Measurements from ENCODE around the gene ZSWIM3. TPM values are rescaled to one million over a fixed set of nuclear protein-coding genes. Genes with fewer than 3 reads are reported as not detected.

Gene ZSWIM3
- total and polyA plus RNA-seq, 2 of the 8 experiments (the other 6 are each of a cell fraction or from before 2014, with no cell fraction given): 5.5 to 6.9 TPM

DNA sequence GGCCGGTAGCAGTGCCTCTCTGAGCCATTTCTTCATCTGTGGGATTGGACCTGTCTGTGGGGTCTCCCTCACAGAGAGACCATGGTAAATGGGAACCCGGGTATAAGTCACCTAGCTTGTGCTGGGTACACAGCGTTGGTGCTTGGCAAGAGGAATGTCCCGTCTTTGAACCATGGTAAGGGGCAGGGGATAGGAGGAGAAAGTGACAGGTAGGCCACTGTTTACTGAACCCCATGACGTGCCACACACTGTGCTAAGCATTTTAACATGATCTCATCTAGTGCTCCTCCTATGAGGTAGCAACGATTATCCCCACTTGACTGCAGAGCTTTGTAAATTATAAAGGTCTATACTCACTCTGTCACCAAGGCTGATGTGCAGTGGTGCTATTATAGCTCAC is 29.7 kb upstream of the ZSWIM3 start:
- no peak overlapping the region for H2BK15ac ChIP-seq (ENCODE audit: low read length)
- no peak overlapping the region for H2BK120ac ChIP-seq (replicated peaks; ENCODE audit: low read depth, low read length)
- H3K27me3 ChIP-seq (replicated peaks in 1 of 4; ENCODE audit: control insufficient read depth in 3 of 4, extremely low read depth in 1 of 4, insufficient read depth in 3 of 4, low read length in 3 of 4): peaks cover 0 to 12% (median 10%) of the 10 kb centered on the region in 4 experiments; a peak in 4 of 7 replicates
- H4K20me1 ChIP-seq (replicated peaks in 1 of 2; ENCODE audit: control insufficient read depth in 1 of 2, insufficient read depth in 2 of 2, low read length in 2 of 2): no peaks in the 10 kb centered on the region
- ChIA-PET POLR2A (ENCODE audit: partially characterized antibody) (interaction anchor here (1.0 to 11.0 kb wide), 4 partner anchors 13 to 63 kb away, joined by 3 to 96 read pairs (median 4); partner anchors contain the start of gene UBE2C), CTCF (ENCODE audit: partially characterized antibody) (interaction anchor here (1.3 to 2.0 kb wide), 3 partner anchors 12 to 83 kb away, joined by 4 to 5 read pairs (median 5); partner anchors contain the start of gene NEURL2)
- no peak overlapping the region for H3K18ac ChIP-seq (ENCODE audit: extremely low read depth, low read length)
- peaks cover 0 to 12% (median 5%) of the 10 kb centered on the region in 4 experiments; a peak in 6 of 7 replicates for H3K4me1 ChIP-seq (replicated peaks in 1 of 4; ENCODE audit: control insufficient read depth in 3 of 4, insufficient read depth in 4 of 4, low read length in 3 of 4)
- H3K14ac ChIP-seq (ENCODE audit: insufficient read length): no peak overlapping the region
- no peak for FAIRE-seq
- H4K8ac ChIP-seq (ENCODE audit: extremely low read depth, insufficient read depth, low read length): no peak overlapping the region
- H3K9ac ChIP-seq (replicated peaks in 1 of 4; ENCODE audit: extremely low read depth in 1 of 4, low read depth in 3 of 4, low read length in 3 of 4): no peak overlapping the region
- no peaks in the 10 kb centered on the region; a peak in 1 of 8 replicates for H3K36me3 ChIP-seq (ENCODE audit: control insufficient read depth in 2 of 4, insufficient read depth in 4 of 4, low read length in 3 of 4)
- H2AK5ac ChIP-seq (ENCODE audit: low read depth, low read length): no peak overlapping the region
- no peaks in the 10 kb centered on the region for H3K79me2 ChIP-seq (ENCODE audit: control insufficient read depth in 1 of 2, insufficient read depth in 2 of 2, low read length in 2 of 2)
- no peak overlapping the region for H3K4ac ChIP-seq (replicated peaks; ENCODE audit: insufficient read length, low read depth, low read length)
- no peak overlapping the region for H2BK5ac ChIP-seq (ENCODE audit: low read depth, low read length)
- H3K56ac ChIP-seq (replicated peaks; ENCODE audit: insufficient read length, low read depth, low read length): no peak overlapping the region
- no peak overlapping the region for H3K4me3 ChIP-seq (ENCODE audit: extremely low read depth in 1 of 4, insufficient read depth in 2 of 4, low read depth in 3 of 4, low read length in 4 of 4)
- peak overlapping the region; percentile 62; the same call in 1 of the 2 replicates for H2BK20ac ChIP-seq (ENCODE audit: low read length)
- H4K5ac ChIP-seq (ENCODE audit: insufficient read length, low read depth, low read length): no peak overlapping the region
- no peaks in the 10 kb centered on the region for H3K9me3 ChIP-seq (ENCODE audit: insufficient read depth in 2 of 2, low read depth in 1 of 2, low read length in 1 of 2)
- H4K91ac ChIP-seq (replicated peaks; ENCODE audit: insufficient read length, low read length): peak overlapping the region; percentile 36
- 85% methylated on average over 6 of the region's 6 CpGs; no CpG with 5 or more reads in 1 of the 2 experiments for WGBS, 2 experiments (ENCODE audit: extremely low coverage in 1 of 2, insufficient coverage in 1 of 2, insufficient read length in 1 of 2, insufficient replicate concordance in 2 of 2, low coverage in 1 of 2, low lambda C conversion rate in 2 of 2, missing lambda C conversion rate in 1 of 2)
- DNase-seq (ENCODE audit: low read depth in 1 of 2, low spot score in 2 of 2): no peak
- no peaks in the 10 kb centered on the region for H3K79me1 ChIP-seq (ENCODE audit: low read depth, low read length)
- no peak overlapping the region for H3K27ac ChIP-seq (ENCODE audit: low read depth, low read length)
- H3K4me2 ChIP-seq (ENCODE audit: insufficient read depth in 1 of 2, low read depth in 2 of 2, low read length in 2 of 2): no peak overlapping the region
- 0 out of 2 replicates have a peak overlapping the region, but pooled peaks have one; percentile 19 for H2BK12ac ChIP-seq (ENCODE audit: low read depth, low read length)
- no peak overlapping the region for H2AFZ ChIP-seq (ENCODE audit: low read length)
- no peak overlapping the region for H3K23ac ChIP-seq (ENCODE audit: insufficient read length)
- peaks cover 2% of the 10 kb centered on the region; the same call in 1 of the 2 replicates for H3K23me2 ChIP-seq (ENCODE audit: low read depth, low read length)
- TF ChIP-seq SIN3A (conservative IDR thresholded peaks at IDR 0.05 in 1 of 2, IDR thresholded peaks at IDR 0.05 in 1 of 2; ENCODE audit: low read depth in 1 of 2, low read length in 2 of 2): no peak
- no peak for TF ChIP-seq POLR2A (IDR thresholded peaks at IDR 0.05; ENCODE audit: control extremely low read depth in 1 of 2, low read depth in 2 of 2, low read length in 2 of 2)
- TF ChIP-seq, protein P1, sequence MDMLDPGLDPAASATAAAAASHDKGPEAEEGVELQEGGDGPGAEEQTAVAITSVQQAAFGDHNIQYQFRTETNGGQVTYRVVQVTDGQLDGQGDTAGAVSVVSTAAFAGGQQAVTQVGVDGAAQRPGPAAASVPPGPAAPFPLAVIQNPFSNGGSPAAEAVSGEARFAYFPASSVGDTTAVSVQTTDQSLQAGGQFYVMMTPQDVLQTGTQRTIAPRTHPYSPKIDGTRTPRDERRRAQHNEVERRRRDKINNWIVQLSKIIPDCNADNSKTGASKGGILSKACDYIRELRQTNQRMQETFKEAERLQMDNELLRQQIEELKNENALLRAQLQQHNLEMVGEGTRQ (IDR thresholded peaks at IDR 0.05; ENCODE audit: low read length): no peak
- no peak for TF ChIP-seq TAF1 (IDR thresholded peaks at IDR 0.05; ENCODE audit: low read depth, low read length)
- TF ChIP-seq, protein P2, sequence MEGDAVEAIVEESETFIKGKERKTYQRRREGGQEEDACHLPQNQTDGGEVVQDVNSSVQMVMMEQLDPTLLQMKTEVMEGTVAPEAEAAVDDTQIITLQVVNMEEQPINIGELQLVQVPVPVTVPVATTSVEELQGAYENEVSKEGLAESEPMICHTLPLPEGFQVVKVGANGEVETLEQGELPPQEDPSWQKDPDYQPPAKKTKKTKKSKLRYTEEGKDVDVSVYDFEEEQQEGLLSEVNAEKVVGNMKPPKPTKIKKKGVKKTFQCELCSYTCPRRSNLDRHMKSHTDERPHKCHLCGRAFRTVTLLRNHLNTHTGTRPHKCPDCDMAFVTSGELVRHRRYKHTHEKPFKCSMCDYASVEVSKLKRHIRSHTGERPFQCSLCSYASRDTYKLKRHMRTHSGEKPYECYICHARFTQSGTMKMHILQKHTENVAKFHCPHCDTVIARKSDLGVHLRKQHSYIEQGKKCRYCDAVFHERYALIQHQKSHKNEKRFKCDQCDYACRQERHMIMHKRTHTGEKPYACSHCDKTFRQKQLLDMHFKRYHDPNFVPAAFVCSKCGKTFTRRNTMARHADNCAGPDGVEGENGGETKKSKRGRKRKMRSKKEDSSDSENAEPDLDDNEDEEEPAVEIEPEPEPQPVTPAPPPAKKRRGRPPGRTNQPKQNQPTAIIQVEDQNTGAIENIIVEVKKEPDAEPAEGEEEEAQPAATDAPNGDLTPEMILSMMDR (IDR thresholded peaks at IDR 0.05; ENCODE audit: control extremely low read depth in 1 of 3, insufficient read depth in 1 of 3, low read depth in 1 of 3, low read length in 3 of 3): no peak
- TF ChIP-seq CHD1 (IDR thresholded peaks at IDR 0.05; ENCODE audit: low read depth, low read length): no peak
- TF ChIP-seq ZNF274 (IDR thresholded peaks at IDR 0.05; ENCODE audit: borderline replicate concordance, extremely low read depth, low read length): no peak
- TF ChIP-seq JUN (IDR thresholded peaks at IDR 0.05; ENCODE audit: low read depth, low read length): no peak
- no peak for TF ChIP-seq CBX5 (IDR thresholded peaks at IDR 0.05; ENCODE audit: low read depth, low read length)
- no peak for TF ChIP-seq NANOG (IDR thresholded peaks at IDR 0.05; ENCODE audit: insufficient read depth, low read depth, low read length, poor library complexity, severe bottlenecking)
